COLO829 (cell line): Measurements from ENCODE around the gene KMT2E.
"Not testable (repeated sequence)": the region's sequence is repeated elsewhere in the genome, so short reads cannot be mapped to it uniquely, and the experiment has no call there.

ENCODE experiments used
- DNase-seq: peaks from one replicate; pipeline ENCODE4 v3.0.0; 2012; ENCODE audit warnings: low spot score

KMT2E gene, protein sequence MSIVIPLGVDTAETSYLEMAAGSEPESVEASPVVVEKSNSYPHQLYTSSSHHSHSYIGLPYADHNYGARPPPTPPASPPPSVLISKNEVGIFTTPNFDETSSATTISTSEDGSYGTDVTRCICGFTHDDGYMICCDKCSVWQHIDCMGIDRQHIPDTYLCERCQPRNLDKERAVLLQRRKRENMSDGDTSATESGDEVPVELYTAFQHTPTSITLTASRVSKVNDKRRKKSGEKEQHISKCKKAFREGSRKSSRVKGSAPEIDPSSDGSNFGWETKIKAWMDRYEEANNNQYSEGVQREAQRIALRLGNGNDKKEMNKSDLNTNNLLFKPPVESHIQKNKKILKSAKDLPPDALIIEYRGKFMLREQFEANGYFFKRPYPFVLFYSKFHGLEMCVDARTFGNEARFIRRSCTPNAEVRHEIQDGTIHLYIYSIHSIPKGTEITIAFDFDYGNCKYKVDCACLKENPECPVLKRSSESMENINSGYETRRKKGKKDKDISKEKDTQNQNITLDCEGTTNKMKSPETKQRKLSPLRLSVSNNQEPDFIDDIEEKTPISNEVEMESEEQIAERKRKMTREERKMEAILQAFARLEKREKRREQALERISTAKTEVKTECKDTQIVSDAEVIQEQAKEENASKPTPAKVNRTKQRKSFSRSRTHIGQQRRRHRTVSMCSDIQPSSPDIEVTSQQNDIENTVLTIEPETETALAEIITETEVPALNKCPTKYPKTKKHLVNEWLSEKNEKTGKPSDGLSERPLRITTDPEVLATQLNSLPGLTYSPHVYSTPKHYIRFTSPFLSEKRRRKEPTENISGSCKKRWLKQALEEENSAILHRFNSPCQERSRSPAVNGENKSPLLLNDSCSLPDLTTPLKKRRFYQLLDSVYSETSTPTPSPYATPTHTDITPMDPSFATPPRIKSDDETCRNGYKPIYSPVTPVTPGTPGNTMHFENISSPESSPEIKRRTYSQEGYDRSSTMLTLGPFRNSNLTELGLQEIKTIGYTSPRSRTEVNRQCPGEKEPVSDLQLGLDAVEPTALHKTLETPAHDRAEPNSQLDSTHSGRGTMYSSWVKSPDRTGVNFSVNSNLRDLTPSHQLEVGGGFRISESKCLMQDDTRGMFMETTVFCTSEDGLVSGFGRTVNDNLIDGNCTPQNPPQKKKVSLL (N-terminal part only)

DNA sequence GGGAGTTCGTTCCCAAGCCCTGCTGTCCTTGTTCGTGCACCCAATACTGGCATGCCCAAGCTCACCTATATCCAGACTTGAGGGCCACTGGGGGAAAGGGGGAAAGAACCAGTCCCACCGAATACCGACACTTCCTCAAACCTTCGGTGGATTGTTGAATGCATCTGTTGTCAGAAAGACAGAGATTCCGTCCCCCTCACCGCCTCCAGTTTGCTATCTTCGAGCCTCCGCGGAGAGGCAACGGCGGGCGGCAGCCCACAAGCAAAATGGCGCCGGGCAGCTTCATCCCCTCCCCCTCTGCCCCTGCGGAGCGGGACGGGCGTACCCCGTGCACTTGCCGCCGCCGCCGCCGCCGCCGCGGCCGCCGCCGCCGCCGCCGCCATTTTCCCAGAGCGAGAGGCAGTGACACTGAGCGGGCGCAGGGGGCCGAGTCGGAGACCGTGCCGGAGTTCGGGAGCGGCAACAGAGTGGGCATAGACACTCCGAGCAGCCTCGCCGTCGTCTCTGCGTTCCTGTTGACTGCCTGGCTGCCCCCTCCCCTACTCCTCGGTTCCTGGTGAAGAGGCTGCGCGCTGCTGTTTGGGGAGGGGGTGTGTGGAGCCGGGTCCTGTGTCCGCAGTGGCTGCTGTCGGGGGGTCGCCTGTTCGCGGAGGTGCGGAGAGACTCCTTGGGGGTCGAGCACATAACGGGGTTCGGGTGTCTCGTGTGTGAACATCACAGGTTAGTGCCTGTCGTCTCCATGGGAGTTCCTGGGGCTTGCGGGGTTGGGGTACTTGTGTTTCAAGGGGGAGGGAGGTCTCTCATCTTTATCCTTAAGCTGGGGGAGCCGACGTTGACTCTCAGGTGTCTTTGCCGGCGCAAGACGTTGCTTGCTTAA, at the start of gene KMT2E:
Gene KMT2E, plus strand, starts transcription at position 390 of the 877 bp plus-strand sequence. CDS start 26,748 bp downstream, outside the sequence.
- peak; percentile 75 for DNase-seq

DNA sequence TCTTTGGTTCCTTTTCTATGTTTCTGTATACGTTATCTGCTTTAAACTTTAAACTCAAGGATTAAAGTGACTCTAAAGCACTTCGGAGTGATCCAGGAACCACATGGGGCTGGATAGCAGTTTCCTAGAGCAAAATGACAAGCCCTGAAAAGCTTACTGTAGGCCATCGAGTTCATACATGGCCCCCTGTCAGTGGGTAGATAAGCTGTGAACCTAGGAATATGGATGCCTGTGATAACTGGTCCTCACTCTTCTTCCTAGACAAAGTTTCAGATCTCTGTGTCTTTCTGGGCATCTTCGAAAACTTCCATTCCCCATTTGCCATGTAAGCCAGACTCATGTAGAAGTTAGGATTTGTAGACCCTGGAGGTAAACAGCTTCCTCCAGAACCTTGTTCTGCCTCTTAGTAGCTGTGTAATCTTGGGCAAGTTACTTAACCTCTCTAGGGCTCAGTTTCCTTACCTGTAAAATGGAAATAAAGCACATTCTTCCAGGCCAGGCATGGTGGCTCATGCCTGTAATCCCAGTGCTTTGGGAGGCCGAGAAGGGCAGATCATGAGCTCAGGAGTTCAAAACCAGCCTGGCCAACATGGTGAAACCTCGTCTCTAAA, 49.3 kb upstream of the KMT2E start:
- no peak for DNase-seq

DNA sequence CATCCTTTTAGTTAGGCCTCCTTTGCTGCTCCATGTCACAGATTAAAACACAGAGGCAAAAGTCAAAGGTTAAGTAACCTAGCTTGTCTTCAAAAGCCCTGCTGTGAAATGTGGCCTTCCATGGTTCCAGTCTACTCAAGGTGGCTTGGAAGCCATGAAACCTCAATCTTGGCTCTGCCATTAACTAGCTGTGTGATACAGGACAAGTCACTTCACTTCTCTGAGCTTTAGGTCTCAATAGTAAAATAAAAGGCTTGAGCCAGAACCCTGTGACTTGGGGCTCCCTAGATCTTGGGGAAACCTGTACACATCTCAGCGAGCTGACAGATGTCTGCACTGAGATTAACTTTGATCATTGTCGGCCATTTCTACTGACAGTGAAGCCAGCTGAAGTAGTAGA, 48.0 kb upstream of the KMT2E start:
- DNase-seq = no peak

DNA sequence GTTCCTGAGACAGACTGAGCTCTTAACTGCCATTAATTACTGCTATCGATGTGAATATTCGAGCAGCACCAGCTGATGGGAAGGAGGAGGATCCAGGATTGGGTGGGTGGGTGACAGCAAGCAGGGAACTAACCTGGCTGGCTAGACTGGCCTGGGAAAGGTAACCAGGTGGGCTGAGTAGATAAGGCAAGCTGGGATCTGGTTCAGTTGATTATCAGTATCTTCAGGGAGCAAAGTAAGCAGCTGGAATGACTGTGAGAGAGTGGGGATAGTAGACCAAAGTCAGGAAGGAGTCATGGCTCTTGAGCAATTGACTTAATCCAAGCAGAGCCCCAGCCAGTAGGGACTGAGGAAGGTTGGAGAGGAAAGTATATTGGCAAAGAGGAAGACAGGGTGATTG, 46.9 kb upstream of the KMT2E start:
- DNase-seq = no peak

DNA sequence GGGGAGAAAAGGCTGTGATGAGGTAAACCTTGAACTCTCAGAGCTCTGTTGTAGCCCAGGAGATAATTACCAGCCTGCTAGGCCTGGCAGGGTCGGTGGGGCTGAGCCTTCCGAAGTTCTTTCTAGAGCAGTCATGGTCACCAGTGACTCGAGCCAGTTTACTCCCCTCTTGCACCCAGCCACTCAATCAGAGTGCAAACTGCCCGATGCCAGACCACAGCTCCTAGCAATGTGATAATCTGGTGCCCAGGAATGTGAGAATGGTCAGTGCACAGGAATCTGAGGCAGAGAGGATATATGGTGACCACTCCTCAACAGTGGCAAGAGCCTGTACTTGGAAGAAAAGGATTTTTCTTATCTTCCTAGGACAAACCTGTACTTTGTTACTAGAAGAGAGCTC, 46.4 kb upstream of the KMT2E start:
- no peak for DNase-seq

DNA sequence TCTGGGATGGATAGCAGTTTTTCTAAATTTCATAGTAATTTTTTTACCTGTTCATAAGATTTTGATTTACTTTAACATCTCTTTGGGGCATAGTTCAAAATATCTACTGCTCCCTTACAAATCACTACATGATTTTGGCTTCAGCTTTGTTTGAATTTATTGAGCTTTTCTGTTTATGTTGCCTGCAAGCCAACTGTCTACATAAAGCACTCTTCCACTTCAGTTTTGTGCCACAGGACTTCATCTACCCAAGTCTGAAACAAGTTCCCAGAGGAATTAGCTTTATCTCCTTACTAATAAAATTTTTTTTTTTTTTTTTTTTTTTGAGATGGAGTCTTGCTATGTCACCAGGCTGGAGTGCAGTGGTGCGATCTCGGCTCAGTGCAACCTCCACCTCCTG, 45.4 kb upstream of the KMT2E start:
- no peak for DNase-seq

DNA sequence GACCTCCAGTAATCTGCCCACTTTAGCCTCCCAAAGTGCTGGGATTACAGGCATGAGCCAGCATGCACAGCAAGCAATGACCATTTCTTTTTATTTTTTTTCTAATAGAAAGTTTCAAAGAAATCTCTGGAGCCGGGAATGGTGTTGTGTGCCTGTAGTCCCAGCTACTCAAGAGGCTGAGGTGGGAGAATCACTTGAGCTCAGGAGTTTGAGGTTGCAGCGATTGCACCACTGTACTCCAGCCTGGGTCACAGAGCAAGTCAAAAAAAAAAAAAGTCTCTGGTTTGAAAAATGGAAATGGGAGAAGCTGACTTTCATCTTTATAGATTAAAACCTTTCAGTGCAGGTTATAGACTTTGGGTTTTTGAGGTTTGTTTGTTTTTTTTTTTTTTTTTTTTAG, 44.8 kb upstream of the KMT2E start:
- no peak for DNase-seq

DNA sequence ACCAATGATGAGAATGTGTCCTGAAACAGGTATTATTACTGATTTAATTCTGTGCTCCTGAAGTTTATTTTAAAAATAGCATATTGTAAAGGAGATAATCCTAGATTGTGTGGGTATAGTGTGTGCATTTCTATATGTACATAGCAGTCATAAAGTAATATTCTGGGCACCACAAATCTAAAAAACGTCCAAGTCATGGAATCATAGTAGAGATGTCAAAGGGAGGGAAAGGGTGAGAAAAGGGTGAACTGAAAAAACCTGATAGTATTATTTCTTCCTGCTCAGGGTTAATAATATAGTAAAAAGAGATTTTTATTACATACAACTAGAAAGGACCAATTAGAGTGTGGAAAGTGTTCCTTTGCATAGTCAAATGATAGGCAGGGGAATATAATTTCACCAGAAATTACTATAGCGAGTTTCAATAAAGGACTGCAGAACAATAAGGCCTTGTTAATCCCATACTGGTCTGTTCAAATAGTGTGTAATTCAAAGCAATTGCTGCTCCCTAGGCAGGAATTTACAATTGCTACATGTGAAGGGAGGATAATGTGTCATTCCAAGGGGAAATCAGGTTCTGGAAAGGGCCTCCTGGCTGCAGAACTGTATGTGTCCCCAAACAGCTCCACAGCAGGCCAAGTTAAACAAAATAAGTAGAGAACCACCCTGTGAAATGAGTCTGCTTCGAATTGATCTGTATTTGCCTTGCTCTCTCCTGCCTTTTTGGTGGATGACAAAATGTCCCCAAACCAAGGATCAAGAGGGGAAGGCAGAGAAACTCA, 42.5 kb upstream of the KMT2E start:
- DNase-seq = peak; percentile 94

DNA sequence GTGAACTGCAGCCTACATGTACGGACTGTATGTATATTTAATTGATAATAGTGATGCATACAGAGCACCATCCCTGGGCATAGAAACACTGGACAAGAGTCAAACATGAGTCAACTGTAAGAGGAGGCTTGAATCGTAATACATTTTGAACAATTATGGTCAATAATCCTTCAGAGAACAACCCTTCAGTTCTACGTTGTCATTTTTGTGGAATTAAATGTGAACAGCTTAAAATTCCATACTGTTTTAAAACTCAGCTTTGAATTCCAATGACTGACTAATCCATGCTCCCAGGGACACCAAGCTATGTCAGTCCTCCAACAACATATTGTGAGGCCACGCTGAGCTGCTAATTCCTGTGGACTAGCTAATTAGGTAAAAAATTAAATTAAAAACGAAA, 41.5 kb upstream of the KMT2E start:
- DNase-seq = no peak

DNA sequence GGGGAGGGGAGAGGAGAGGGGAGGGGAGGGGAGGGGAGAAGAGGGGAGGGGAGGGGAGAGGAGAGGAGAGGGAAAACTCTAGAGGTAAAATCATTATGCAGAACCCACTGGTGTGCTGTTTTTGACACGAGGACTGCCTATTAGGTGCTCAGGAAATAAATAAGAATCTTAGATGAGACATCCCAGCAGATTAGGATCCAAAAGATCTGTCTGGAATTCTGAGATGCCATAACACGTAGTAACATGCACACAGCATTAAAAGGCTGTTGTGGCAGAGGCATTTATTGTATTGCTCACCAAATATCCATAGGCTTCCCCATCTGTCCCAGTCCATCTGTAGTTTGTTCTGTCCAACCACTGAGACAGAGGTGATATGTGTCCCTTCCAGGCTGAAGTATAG, 40.8 kb upstream of the KMT2E start:
- no peak for DNase-seq

DNA sequence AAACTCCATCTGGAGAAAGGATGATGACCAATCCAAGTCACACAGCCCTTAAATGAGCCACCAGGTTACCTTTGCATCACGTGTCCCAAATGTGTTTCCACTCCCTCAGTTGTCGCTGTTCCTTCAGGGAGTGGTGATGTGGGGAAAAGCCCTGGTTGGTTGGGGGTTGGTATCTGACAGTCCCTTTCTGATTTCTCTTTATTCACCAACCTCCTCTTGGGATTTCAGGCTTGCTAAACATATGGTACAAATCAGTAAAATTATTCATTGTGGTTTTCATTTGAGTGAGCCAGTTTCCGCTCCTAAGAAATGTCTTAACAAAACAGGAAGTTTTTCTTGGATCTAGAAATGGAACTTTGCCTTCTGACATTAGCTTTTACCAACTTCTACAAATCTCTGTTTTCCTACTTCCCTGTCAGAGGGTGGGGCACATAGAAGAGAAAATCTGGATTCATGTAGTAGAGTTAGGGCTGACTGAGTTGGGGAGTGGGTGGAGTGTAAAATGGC, 40.0 kb upstream of the KMT2E start:
- peak; percentile 64 for DNase-seq

DNA sequence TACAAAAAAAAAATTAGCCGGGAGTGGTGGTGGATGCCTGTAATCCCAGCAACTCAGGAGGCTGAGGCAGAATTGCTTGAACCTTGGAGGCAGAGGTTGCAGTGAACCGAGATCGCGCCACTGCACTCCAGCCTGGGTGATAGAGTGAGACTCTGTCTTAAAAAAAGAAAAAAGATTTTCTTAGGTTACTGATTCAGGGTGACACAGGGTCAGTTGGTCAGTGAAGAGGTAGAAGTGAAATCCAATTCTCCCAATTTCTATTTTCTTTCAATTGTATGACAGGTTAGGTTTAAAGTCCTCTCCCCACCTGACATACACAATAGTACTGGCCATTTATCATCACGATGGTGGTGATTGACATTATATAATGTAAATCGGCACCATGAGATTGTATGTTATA, 38.5 kb upstream of the KMT2E start:
- not testable (repeated sequence) for DNase-seq

DNA sequence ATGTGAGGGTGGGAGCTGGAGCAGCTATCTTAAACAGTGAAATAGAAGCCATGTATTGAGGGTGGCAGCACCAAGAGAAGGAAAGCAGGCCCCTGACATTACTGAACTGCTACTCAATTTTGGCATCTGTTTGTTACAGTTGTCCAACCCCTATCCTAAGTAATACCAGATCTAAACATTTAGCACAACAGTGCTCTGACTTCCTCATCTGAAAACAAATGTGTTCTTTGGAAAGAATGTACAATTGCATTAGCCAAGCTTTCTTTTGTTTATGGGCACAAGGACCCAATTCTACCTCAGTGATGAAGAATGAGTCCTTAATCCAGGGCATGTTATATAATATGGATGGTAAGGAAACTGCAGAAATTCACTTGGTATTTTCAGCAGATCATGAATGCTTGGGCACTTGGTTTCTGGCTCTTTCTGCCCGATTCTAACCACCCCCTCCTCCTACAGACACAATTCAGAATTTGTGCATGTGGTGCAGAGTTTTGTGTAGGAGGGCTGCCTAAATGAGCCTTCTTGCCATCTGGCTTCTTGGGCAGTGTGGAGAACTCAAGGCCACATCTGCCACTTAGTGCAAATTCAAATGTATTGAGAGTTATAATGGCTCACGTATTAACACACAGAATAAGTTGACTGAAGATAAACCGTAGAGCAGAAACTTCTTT, 36.9 kb upstream of the KMT2E start:
- no peak for DNase-seq

DNA sequence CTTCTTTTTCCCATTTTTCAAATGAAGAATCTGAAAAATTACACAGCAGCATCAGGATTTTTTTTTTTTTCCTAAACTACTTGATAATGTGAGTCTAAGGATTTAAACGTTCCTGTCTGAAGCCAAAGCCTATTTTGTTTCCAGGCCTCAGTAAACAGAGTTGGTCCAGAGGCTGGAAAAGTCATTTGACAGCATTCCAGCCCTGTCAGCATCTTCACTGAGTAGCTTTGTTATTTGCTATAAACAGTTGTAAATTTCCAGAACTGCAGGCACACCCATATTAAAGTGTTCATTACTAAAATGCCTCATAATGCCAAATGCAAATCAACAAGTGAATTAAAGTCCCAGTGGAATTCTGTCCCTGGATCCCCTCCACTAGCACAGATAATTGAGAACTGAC, 35.5 kb upstream of the KMT2E start:
- no peak for DNase-seq

DNA sequence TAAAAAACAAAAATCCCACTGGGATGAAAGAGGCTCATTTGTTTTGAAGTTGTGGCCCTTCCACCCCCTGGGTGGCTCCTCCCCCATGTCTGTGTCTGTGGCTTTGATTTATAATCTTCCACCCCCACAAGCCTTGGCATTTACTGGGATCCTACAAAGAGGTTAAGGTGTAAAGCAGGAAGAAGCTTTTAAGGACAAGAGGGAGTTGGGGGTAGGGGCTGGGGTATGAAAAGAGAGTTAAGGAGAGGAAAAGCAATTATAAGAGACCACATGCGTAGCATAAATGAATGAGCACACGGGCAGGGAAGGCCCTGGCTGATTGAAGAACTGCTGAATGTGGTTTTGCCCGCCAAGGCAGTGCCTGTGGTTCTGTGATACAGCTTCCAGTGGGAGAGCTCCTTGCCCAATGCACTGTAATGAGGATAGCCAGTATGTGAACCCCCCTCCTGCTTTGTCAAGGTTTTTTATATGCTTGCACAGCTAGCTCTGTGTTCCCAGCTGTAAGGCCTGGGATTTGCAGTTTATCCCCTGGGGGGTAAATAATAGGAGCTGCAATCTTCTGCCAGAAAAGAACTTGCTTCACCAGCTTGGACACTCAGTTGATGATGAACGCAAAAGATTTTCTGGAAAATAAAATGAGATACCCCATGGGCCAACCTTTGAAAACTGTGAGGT, 34.7 kb upstream of the KMT2E start:
- DNase-seq = peak; percentile 91

DNA sequence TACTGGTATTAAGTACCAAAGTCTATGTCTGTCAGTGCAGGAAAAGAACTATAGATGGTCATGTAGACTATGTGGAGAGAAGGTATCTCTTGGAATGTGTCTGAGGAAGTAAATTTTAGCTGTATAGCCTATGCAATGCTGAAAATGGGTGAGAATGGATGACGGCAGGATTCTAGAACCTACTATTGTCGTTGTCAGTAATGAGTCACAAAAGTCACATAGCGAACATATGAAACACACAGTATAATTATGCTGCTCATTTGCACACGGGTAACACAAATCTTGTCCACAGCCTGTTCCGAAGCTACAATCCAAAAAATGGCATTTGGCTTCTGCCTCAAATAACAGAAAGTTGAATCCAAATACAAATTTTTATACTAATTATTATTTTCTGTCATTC, 33.6 kb upstream of the KMT2E start:
- no peak for DNase-seq

DNA sequence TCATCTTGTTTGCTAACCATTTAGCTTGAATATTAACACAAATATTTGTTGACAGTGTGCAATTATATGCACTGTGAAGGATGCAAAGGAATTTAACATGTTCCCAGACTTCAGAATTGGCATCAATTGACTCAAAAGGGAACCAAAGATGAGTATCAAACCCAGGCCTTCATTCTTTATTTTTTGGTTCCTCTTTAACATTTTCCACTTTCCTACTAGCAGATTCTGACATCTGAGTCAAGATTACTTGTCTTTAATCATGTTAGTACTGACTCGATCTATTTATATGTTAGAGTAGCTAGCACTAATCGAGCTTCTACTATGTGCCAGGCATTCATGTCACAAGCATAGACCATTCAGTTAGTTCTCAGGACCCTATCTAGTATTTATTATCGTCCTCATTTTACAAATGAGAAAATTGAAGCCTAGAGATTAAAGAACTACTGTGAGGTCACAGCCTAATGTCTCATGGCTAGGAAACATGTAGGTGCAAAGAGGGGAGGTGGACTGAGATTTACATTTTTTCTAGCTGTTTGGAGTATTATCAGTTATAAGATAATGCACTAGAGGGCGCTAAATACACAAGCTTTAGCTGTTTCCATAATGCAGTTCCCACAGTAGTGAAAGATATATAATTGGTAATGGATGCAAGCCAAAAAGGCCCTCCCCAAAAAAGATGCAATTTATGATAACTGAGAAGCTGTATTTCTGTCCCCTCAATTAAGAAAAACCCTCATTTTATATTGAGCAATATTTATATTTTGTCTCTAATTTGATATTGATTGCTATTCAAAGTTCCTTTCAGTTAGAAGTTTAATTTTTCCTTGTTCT, 32.9 kb upstream of the KMT2E start:
- DNase-seq = peak; percentile 85

DNA sequence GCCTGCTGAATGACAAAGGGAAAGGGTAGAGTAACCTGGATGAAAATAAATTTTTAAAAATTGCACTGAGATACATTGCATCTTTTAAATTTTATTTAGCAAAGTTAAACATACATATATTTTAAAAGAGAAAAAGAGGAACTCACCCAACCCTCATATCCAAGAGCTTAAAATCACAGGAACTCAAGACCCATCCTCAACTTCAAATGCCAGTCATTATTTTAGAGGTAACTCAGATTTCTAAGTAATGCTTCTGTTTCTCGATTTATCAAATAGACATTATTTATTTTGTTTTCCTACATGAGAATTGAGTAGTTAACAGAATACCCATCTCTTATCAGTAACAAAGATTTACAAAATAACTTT, 32.4 kb upstream of the KMT2E start:
- DNase-seq = no peak
